ENCODE results near the gene BCKDHB.
"Not testable (repeated sequence)": the region's sequence is repeated elsewhere in the genome, so short reads cannot be mapped to it uniquely, and the experiment has no call there.

BCKDHB gene

GRCh38 chr6:80205404-80205803 is 98.9 kb downstream of the BCKDHB start:
- no peak for DNase-seq (ENCODE audit: low read depth in 3 of 3, low spot score in 1 of 3)

- no peak for DNase-seq (ENCODE audit: low read depth in 3 of 3, low spot score in 1 of 3)
Measured at GRCh38 chr6:80206758-80207157, 100.3 kb downstream of the BCKDHB start.

- no peak for DNase-seq (ENCODE audit: low read depth in 3 of 3, low spot score in 1 of 3)
Measured at GRCh38 chr6:80209430-80209829, 103.0 kb downstream of the BCKDHB start.

- no peak for DNase-seq (ENCODE audit: low read depth in 3 of 3, low spot score in 1 of 3)
Measured at GRCh38 chr6:80210618-80211017, 104.1 kb downstream of the BCKDHB start.

- DNase-seq (ENCODE audit: low read depth in 3 of 3, low spot score in 1 of 3): no peak
Measured at GRCh38 chr6:80211286-80211685, 104.8 kb downstream of the BCKDHB start.

- not testable (repeated sequence) for DNase-seq (ENCODE audit: low read depth in 3 of 3, low spot score in 1 of 3)
Measured at GRCh38 chr6:80211890-80212289, 105.4 kb downstream of the BCKDHB start.

GRCh38 chr6:80214436-80215022 is 108.1 kb downstream of the BCKDHB start:
- no peak for DNase-seq (ENCODE audit: low read depth in 3 of 3, low spot score in 1 of 3)

GRCh38 chr6:80215063-80215462 is 108.6 kb downstream of the BCKDHB start:
- no peak for DNase-seq (ENCODE audit: low read depth in 3 of 3, low spot score in 1 of 3)

- DNase-seq (ENCODE audit: low read depth in 3 of 3, low spot score in 1 of 3): no peak
Measured at GRCh38 chr6:80217794-80218193, 111.3 kb downstream of the BCKDHB start.

- DNase-seq (ENCODE audit: low read depth in 3 of 3, low spot score in 1 of 3): no peak
Measured at GRCh38 chr6:80223743-80224212, 117.3 kb downstream of the BCKDHB start.

- DNase-seq (ENCODE audit: low read depth in 3 of 3, low spot score in 1 of 3): no peak
Measured at GRCh38 chr6:80226151-80226550, 119.7 kb downstream of the BCKDHB start.

GRCh38 chr6:80226699-80227098 is 120.2 kb downstream of the BCKDHB start:
- DNase-seq (ENCODE audit: low read depth in 3 of 3, low spot score in 1 of 3): no peak

- no peak for DNase-seq (ENCODE audit: low read depth in 3 of 3, low spot score in 1 of 3)
Measured at GRCh38 chr6:80227545-80228105, 121.2 kb downstream of the BCKDHB start.

- DNase-seq (ENCODE audit: low read depth in 3 of 3, low spot score in 1 of 3): no peak
Measured at GRCh38 chr6:80233262-80233661, 126.8 kb downstream of the BCKDHB start.

GRCh38 chr6:80233958-80234357 is 127.5 kb downstream of the BCKDHB start:
- DNase-seq (ENCODE audit: low read depth in 3 of 3, low spot score in 1 of 3): no peak

- DNase-seq (ENCODE audit: low read depth in 3 of 3, low spot score in 1 of 3): no peak
Measured at GRCh38 chr6:80234401-80234800, 127.9 kb downstream of the BCKDHB start.

GRCh38 chr6:80234908-80235307 is 128.4 kb downstream of the BCKDHB start:
- DNase-seq (ENCODE audit: low read depth in 3 of 3, low spot score in 1 of 3): no peak

- DNase-seq (ENCODE audit: low read depth in 3 of 3, low spot score in 1 of 3): no peak
Measured at GRCh38 chr6:80235647-80236046, 129.2 kb downstream of the BCKDHB start.

GRCh38 chr6:80238754-80239153 is 132.3 kb downstream of the BCKDHB start:
- DNase-seq (ENCODE audit: low read depth in 3 of 3, low spot score in 1 of 3): not testable (repeated sequence)

GRCh38 chr6:80245043-80245442 is 138.6 kb downstream of the BCKDHB start:
- no peak for DNase-seq (ENCODE audit: low read depth in 3 of 3, low spot score in 1 of 3)

GRCh38 chr6:80249897-80250296 is 143.4 kb downstream of the BCKDHB start:
- no peak for DNase-seq (ENCODE audit: low read depth in 3 of 3, low spot score in 1 of 3)

GRCh38 chr6:80250391-80250997 is 144.0 kb downstream of the BCKDHB start:
- DNase-seq (ENCODE audit: low read depth in 3 of 3, low spot score in 1 of 3): no peak

- DNase-seq (ENCODE audit: low read depth in 3 of 3, low spot score in 1 of 3): no peak
Measured at GRCh38 chr6:80251321-80251720, 144.8 kb downstream of the BCKDHB start.

All from stimulated activated CD4-positive, alpha-beta T cell treated with anti-CD3 and anti-CD28 coated beads, TNF-alpha, amount 100 ng/mL, for 1 hour (primary cell).